Measurements from ENCODE around the gene FXN. TPM values are rescaled to one million over a fixed set of nuclear protein-coding genes. Genes with fewer than 3 reads are reported as not detected.
"Not testable (repeated sequence)": the region's sequence is repeated elsewhere in the genome, so short reads cannot be mapped to it uniquely, and the experiment has no call there.

The FXN gene
- 15.5 and 17.0 TPM in 2 replicates for total RNA-seq (2014; rRNA removed; shearing (Covaris generic))
- polyA plus RNA-seq (2014; cell fraction: nucleus; rRNA removed), result 7.2 TPM in 2 replicates

DNA sequence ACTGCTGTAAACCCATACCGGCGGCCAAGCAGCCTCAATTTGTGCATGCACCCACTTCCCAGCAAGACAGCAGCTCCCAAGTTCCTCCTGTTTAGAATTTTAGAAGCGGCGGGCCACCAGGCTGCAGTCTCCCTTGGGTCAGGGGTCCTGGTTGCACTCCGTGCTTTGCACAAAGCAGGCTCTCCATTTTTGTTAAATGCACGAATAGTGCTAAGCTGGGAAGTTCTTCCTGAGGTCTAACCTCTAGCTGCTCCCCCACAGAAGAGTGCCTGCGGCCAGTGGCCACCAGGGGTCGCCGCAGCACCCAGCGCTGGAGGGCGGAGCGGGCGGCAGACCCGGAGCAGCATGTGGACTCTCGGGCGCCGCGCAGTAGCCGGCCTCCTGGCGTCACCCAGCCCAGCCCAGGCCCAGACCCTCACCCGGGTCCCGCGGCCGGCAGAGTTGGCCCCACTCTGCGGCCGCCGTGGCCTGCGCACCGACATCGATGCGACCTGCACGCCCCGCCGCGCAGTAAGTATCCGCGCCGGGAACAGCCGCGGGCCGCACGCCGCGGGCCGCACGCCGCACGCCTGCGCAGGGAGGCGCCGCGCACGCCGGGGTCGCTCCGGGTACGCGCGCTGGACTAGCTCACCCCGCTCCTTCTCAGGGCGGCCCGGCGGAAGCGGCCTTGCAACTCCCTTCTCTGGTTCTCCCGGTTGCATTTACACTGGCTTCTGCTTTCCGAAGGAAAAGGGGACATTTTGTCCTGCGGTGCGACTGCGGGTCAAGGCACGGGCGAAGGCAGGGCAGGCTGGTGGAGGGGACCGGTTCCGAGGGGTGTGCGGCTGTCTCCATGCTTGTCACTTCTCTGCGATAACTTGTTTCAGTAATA, at the start of gene FXN:
Gene FXN (plus strand): TSS at position 315 of the 871 bp plus-strand sequence. CDS start 31 bp downstream, at position 346.
- peak; percentile 70 for DNase-seq (ENCODE audit: extremely low read depth, low read depth)

DNA sequence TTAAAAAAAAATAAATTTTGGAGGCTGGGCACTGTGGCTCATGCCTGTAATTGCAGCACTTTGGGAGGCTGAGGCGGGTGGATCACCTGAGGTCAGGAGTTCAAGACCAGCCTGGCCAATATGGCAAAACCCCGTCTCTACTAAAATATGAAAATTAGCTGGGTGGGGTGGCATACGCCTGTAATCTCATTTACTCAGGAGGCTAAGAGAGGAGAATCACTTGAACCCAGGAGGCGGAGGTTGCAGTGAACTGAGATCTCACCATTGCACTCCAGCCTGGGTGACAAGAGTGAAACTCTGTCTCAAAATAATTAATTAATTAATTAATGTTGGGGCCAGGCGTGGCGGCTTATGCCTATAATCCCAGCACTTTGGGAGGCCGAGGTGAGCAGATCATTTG, 48.6 kb upstream of the FXN start:
- not testable (repeated sequence) for DNase-seq (ENCODE audit: extremely low read depth, low read depth)

DNA sequence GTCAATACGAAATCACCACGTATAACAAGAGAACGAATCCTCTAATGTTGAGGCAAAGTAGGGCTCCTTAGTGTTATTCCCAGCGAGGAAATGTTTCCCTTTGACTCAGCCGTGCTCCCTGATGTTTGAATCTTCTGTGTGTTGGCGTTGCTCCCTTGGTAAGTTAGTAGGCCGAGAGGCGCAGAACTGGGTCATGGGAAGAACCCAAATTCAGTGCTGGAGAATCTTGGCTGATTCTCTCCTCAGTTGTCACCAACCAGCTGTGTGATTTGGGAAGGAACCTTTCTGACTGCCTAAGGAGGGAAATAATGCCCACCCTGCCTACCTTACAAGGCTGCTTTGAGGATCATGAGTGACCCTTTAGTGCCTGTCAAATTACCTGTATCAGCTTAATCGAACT, 44.1 kb upstream of the FXN start:
- no peak for DNase-seq (ENCODE audit: extremely low read depth, low read depth)

DNA sequence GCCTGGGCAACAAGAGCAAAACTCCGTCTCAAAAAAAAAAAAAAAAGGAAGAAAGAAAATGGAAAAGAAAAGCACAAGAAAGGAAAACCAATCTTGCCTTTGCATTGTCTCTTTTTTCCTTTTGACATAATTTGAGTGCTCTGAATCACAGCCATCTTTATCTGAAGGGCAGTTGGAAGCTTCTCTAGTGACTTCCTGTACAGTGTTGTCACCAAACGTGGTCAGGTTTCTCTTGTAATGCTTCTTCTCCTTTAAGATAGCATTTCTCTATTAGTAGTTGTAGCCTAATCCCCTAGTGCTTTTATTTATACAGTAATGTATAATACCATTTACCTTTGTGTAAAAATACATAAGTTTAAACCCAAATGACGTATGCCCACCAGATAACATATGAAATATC, 39.8 kb upstream of the FXN start:
- no peak for DNase-seq (ENCODE audit: extremely low read depth, low read depth)

DNA sequence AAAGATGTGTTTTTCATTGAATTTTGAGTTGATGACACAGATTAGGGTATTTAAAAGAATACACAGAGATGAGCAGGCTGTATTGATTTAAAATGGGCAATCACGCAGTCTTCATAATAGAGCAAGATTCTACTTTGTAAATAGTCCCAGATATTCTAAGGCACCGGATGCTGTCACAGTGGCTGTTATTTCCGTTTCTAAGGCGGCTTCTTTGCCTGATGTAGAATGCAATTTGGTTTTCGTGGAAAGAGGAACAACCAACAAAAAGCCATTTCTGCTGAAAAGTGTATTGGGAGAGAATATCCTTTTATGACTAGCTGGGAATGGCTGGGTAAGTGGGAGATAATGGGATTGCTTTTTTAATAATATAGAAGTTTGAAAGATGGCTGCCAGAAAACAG, 39.1 kb upstream of the FXN start:
- no peak for DNase-seq (ENCODE audit: extremely low read depth, low read depth)

DNA sequence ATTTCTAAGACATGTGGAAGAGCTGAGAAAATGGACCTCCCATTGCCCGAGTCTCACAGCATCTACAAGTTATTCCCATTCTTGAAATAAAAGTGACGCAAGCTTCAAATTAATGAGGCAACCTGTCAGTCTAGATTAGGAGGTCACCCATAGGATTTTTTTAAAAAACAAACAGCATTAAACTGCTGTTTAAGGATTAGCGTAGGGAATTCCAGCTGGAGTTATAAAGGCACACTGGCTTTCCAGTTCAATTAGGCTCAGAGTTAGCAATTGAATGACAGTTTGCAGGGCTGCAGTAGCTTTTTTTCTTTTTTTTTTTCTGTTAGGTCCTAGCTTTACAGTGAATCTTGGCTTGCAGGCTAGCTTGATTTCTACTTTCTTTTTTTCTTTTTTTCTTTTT, 37.9 kb upstream of the FXN start:
- DNase-seq (ENCODE audit: extremely low read depth, low read depth), result no peak

DNA sequence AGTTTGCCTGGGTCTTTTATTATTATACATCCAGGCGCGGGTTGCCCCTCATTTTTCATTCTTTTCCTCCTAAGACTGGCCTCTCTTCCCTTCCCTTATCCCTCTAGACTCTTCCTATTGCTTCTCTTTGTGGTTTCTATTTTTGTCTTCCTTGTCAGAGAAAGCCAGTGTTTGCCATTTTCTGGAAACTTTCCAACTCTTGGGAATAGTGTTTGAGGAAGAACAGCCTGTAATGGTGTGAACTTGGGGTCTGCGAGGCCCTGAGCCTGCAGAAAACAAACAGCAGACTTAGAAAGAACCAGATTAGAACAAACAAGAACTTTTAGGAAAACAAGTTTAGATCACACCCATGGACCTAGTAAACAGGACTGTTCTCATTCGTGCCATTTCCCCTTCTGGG, 37.2 kb upstream of the FXN start:
- no peak for DNase-seq (ENCODE audit: extremely low read depth, low read depth)

DNA sequence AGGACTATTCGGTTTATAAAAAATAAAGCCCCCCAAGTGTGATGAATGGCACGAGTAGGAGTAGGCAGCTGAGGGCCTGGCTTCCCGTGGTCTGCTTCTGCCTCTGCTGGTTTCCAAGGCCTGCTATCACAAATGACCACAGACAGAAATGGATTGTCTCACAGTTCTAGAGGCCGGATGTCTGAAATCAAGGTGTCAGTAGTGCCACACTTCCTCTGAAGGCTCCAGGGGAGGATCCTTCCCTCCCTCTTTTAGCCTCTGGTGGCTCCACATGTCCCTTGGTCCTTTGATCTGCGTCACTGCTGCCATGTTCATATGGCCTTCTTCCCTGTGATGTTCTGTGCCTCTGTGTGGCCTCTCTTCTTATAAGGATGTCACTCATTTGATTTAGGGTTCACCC, 36.7 kb upstream of the FXN start:
- no peak for DNase-seq (ENCODE audit: extremely low read depth, low read depth)

DNA sequence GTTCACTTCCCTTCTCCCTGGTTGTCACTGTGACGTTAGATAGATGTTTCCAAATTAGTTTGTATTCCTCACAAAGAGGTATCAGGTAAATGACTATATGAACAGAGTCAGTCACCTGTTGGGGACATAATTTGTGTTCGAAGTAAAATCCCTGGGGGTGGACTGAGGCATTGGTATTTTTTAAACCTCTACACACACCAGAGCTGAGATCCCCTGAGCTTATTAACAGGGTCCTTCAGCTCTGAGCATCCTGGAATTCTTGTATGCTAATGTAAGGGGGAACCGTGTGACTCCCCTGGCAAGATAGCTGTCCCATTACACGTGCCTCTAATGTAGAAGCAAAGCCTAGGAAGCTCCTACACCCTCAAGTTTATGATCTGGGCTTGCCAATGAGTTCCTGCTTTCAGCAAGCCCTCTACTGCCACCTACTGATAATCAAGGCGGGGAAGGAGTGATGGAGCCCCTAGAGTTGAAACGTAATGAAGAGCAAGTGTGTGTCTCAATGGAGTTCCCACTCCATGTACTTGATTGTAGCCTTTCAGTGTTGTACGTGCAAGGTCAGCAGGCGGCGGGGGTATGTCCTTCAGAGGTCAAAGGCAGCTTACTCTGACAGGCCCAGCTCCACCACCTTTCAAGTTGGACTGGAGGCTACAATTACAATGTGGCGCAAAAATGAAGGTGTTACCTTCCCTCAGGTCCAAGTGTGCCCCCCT, 36.0 kb upstream of the FXN start:
- DNase-seq (ENCODE audit: extremely low read depth, low read depth), result peak; percentile 80

DNA sequence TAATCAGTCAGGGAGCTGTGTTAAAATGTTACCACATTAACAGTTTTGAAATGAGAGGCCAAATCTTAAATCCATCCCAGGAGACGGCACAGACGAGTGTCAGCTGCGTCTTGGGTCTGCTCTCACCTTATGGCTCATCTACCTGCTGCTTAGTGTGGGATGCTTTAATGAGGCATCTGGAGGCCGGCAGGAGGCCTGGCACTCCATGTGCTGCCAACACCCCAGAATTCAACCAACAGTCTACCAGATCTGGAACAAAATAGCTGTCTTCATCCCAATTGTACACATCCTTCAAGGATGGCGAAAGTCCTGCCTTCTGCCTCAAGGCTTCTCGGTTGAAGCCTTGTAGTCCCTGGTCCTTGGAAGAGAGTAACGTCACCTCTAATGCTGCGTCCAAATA, 33.6 kb upstream of the FXN start:
- no peak for DNase-seq (ENCODE audit: extremely low read depth, low read depth)

DNA sequence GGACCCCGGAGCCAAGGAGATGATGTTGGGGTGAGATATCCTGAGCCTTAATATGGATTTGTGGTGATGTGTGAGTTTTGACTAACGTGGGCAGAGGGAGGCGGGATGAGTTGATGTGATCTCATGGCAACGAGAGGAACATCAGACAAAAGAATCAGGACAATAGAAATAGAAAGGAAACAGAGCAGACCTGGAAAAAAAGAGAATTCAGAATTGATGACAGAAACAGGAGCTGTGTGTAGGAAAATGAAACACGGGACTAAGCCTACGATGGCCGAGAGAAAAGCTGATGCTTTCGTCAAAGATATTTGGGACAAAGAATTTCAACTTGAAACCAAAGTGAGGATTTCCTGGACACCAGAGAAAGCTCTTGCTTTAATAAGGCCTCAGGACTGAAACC, 32.5 kb upstream of the FXN start:
- DNase-seq (ENCODE audit: extremely low read depth, low read depth), result no peak

DNA sequence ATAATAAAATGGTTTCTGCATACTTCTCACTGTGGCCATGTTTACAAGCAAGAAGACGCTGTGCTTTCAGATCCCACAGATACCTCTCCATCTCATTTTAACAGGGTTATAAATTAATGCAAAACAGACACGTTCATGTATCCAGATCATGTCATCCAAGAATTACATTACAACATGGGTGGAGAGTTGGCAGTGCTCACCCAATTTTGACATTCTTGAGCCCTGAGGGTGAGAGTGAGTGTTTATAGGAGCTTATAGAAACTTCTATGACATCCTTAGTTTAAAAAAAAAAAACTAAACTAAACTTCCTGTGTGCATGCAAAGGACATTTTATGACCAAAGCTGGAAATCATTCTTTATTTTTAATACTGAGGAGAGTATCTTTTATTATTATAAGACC, 30.7 kb upstream of the FXN start:
- DNase-seq (ENCODE audit: extremely low read depth, low read depth), result no peak

DNA sequence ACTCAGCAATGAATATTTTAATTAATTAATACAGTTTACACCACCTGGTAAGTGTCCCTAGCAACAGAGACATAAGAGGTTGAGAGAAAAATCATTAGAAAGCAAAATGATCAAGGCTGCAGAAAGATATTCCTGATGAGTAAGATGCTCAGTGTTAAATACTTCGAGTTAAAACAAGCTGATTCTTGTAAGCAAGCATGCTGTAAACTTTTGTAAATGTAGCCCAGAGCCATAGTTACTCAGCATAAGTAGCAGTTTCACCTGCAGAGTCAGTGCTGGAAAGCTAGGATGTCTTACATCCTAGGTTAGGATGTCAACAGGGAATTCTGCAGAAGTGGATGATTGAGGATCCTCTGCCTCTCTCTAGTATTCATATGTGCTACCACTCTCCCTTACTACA, 25.8 kb upstream of the FXN start:
- DNase-seq (ENCODE audit: extremely low read depth, low read depth), result no peak

DNA sequence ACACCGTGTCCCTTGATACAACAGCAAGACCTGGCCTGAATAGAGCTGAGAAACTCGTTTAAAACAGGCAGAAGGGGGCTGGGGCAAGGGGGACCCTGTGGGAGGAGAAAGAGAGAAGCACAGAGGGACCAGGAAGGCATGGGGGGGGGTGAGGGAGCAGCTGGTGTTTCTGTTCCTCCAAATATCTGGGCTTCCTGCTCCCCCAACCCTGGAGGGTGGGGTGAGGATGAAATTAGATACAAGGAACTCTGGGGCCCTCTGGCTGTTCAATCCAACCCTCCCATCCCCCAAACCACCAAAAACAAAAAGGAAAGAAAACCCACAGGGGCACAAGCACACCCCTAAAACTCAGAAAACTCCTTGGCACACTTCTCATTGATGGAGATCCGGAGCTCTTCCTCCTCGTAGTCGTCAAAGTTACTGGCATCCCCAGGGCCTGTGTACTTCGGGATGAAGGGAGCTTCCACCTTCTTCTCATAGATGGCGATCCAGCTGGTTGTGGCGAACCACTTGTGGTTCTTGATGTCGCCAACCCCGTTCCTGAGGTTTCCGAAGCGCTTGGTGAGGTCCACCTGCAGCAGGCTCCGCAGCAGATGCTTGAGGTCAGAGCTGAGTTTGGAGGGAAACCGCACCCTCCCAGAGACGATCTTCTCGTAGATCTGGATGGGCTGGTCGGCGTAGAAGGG, 22.7 kb upstream of the FXN start:
- no peak for DNase-seq (ENCODE audit: extremely low read depth, low read depth)

DNA sequence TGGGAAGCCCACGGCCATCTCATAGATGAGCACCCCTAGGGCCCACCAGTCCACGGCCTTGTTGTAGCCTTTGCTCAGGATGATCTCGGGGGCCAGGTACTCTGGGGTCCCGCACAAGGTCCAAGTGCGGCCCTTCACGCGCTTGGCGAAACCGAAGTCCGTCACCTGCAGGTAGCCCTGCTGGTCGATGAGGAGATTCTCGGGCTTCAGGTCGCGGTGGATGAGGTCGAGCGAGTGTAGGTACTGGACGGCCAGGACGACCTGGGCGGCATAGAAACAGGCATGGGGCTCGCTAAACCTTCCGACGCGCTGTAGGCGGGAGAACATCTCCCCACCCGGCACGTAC, 22.2 kb upstream of the FXN start:
- no peak for DNase-seq (ENCODE audit: extremely low read depth, low read depth)

DNA sequence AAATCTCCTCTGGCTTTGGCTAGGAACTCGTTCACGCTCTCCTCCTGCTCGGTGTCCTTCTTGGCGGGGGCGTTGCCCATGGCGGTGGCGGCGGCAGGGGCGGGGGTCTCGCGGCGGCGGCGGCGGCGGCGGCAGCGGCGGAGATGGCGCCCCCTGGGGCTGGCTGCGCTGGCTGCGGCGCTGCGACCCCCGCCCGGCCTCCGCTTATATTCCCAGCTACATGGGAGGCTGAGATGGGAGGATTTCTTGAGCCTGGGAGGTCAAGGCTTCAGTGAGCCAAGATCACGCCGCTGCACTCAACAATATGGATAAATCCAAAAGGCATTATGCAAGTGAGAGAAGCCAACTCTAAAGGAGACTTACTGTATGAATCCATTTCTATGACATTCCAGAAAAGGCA, 21.5 kb upstream of the FXN start, which contains the start of gene PRKACG:
Gene PRKACG (minus strand): TSS at position 101 of the 400 bp plus-strand sequence. CDS start 21 bp downstream, at position 80.
- no peak for DNase-seq (ENCODE audit: extremely low read depth, low read depth)

DNA sequence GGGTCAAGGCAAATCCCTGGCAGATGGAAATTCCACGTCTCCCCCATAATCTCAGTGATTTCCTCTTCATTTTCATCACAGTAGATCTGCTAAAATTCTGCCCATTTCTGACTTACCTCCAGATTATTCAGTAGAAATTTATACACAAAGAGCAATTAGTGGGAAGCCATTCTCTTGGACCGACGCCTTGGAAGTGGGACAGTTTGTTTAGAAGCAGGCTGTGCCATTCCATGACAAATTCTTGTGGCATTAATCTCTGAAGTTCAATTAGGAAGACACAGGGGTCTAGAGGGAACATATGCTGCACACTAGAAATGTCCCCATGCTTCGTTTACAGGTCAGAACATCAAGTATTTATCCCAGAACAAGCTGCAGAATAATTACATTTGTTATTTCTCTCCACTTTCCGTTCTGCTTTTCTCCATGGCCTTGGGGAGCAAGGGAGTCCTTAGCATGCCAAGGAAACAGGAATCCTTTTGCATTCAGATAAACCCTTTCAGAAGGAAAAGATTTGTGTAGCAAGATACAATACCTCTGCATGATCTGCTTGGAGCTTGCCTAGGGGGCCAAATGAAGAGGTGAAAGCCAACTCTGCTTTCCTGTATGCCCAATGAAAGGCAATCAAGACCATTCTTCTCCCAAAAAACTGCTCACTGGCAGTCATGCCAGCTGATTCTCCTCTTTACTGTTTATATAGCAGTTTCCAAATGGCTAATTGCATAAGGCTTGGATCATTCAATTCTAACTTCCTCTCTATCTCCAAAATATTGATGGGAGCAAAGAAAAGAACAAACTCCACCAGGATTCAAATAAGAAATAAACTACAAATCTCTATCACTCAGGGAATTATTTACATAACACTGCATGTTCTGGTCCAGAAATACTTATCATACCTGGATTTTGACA, 19.1 kb upstream of the FXN start:
- no peak for DNase-seq (ENCODE audit: extremely low read depth, low read depth)

DNA sequence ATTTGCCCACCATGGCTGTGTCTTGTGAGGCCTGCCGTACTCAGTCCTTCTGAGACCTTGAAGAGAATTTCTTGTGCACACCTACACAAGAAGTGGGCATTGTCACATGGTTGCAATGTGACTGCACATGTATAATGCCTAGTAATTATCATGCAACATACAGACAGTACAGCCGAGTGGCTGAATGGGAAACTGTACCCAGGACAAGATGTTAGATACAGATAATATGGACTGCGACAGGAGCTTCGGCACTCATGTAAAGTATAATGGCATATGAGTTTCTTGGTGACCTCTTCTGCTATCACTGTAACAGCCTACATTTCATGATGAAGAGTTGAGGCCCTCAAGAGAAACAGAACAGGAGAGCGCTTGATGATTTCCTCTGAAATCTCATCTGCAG, 16.8 kb upstream of the FXN start:
- DNase-seq (ENCODE audit: extremely low read depth, low read depth), result no peak

DNA sequence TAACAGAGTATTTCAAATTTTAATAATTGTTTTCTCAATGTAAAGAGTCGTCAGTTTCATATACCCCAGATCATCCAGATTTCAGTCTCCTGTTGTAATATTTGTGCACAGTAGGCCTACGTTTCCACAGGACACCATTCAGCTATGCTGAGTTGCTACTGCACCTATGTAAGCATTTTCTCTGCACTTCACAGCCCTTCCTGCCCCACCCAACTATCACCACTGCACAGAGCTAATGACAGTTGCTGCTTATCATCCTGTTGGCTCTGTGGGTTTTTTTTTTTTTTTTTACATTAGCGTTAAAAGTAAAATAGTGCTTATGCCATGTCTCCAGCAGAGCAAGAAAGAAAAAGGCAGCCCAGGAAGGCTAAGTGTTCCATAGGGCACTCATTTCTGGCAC, 15.7 kb upstream of the FXN start:
- DNase-seq (ENCODE audit: extremely low read depth, low read depth), result no peak
